GM10248 (cell line): ENCODE results near the gene PLAC1.

Source experiments
- CTCF ChIA-PET: fragments of 300-600 bp; sonication (Branson Sonifier 250); formaldehyde crosslinking; extraction: SDS; loops from one replicate; lab custom pipeline; 2021; ENCODE audit warnings: antibody characterized with exemption; lab: Yijun Ruan, JAX
- POLR2A ChIA-PET: fragments of 350-650 bp; sonication (Branson Sonifier 250); formaldehyde crosslinking; extraction: SDS; loops from one replicate; lab custom pipeline; 2020; ENCODE audit warnings: antibody characterized with exemption; lab: Yijun Ruan, JAX
- DNase-seq: peaks from one replicate; pipeline ENCODE4 v3.0.0; 2012; ENCODE audit errors: extremely low spot score
- CTCF ChIP-seq: IDR thresholded peaks from 2 replicates; pipeline ENCODE4 v1.5.1; 2012; ENCODE audit warnings: mild to moderate bottlenecking, low read depth; ENCODE audit errors: extremely low read depth, missing control alignments, control extremely low read depth

The PLAC1 gene

GRCh38 chrX:134622813-134623185 lies 35.5 kb downstream of the PLAC1 start:
- CTCF ChIA-PET: interaction anchor here (1.1 kb wide), 1 partner anchor 9 kb away, joined by 3 read pairs; no protein-coding TSS in a partner anchor
- TF ChIP-seq CTCF: no peak
- POLR2A ChIA-PET: no interaction called here
- DNase-seq: no peak

- DNase-seq: peak; percentile 33
- TF ChIP-seq CTCF: no peak
- ChIA-PET CTCF (interaction anchor here (1.1 kb wide), 1 partner anchor 9 kb away, joined by 3 read pairs; no protein-coding TSS in a partner anchor), POLR2A (no interaction called here)
Observed at GRCh38 chrX:134622056-134622812, 36.0 kb downstream of the PLAC1 start.

- DNase-seq: no peak
- no peak for TF ChIP-seq CTCF
- CTCF ChIA-PET: no interaction called here
- POLR2A ChIA-PET: no interaction called here
Observed at GRCh38 chrX:134619838-134620237, 38.4 kb downstream of the PLAC1 start.

GRCh38 chrX:134613396-134613795 lies 44.9 kb downstream of the PLAC1 start:
- CTCF ChIA-PET: no interaction called here
- DNase-seq: no peak
- no peak for TF ChIP-seq CTCF
- POLR2A ChIA-PET: no interaction called here

- CTCF ChIA-PET: no interaction called here
- no peak for DNase-seq
- POLR2A ChIA-PET: no interaction called here
- no peak for TF ChIP-seq CTCF
Observed at GRCh38 chrX:134608153-134608552, 50.1 kb downstream of the PLAC1 start.

GRCh38 chrX:134607523-134607922 lies 50.7 kb downstream of the PLAC1 start:
- DNase-seq: no peak
- CTCF ChIA-PET: no interaction called here
- POLR2A ChIA-PET: no interaction called here
- no peak for TF ChIP-seq CTCF
